ENCODE results near the gene MYDGF.

GRCh38 chr19:4662812-4663211, 7.3 kb downstream of the MYDGF start:
- TF ChIP-seq REST (tag by site-specific recombination; IDR thresholded peaks at IDR 0.05) (no peak), YY1 (tag by site-specific recombination; IDR thresholded peaks at IDR 0.05) (no peak), ZFP37 (tag by site-specific recombination; IDR thresholded peaks at IDR 0.05) (no peak), ZNF530 (tag by site-specific recombination; IDR thresholded peaks at IDR 0.05; ENCODE audit: low read depth) (no peak), GLI4 (tag by site-specific recombination; IDR thresholded peaks at IDR 0.05) (no peak), ZNF792 (tag by site-specific recombination; IDR thresholded peaks at IDR 0.05) (no peak), ZSCAN16 (tag by site-specific recombination; IDR thresholded peaks at IDR 0.05) (no peak), PATZ1 (tag by site-specific recombination; IDR thresholded peaks at IDR 0.05) (no peak)
